GM12892 (cell line): Measurements from ENCODE around the gene UPK2.

Experiments
- POLR2A ChIP-seq: IDR thresholded peaks from 2 replicates; pipeline ENCODE4 v1.6.1; 2011; ENCODE audit warnings: low read depth, low read length, control low read depth
- POLR2AphosphoS5 ChIP-seq: IDR thresholded peaks from 2 replicates; pipeline ENCODE4 v1.6.1; 2011; ENCODE audit warnings: low read depth, low read length, control low read depth
- TAF1 ChIP-seq: IDR thresholded peaks from 2 replicates; pipeline ENCODE4 v1.6.1; 2011; ENCODE audit warnings: low read depth, mild to moderate bottlenecking, control low read depth, low read length, borderline replicate concordance

DNA sequence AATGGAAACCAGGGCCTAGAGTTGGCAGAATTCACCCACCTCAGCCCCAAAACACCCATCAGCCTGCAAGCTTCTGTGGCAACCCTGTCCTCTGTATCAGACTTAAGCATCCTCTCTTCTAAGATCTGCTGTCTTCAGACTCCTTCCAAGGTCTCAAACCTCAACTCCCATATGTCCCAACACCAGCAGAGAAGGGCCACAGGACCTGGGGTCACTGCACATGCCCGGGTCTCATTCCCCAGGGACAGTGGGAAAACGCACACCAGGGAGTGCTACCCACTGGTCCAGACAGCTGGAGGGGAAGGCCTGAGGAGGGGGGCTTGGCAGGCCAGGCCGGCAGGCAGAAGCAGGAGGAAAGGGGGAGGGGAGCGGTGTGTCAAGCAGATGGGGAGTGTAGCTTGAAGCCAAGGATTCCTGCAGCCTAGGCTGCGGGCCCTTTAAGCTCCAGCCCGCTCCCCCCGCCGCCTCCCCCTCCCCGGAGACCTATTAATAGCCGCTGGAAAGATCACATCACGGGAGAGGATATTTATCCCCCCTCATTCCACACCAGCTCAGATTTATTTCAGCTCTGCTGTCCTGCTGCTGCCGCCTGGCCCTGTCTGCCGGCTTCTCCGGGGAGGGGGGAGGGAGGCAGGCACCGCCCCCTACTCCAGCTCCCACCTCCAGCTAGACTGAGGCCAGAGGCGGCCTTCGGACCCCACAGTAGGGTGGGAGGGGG is 47.0 kb upstream of the UPK2 start:
- TF ChIP-seq POLR2AphosphoS5 (no peak), POLR2A (no peak), TAF1 (no peak)
